Ishikawa (cell line): Measurements from ENCODE around the gene CAMTA1.

Source experiments
- CEBPB ChIP-seq: IDR thresholded peaks from 2 replicates; pipeline ENCODE4 v1.6.1; 2012
- CREB1 ChIP-seq: IDR thresholded peaks from 2 replicates; pipeline ENCODE4 v1.6.1; 2012; ENCODE audit warnings: low read depth
- EGR1 ChIP-seq: IDR thresholded peaks from 2 replicates; pipeline ENCODE4 v1.6.1; 2012
- EP300 ChIP-seq: IDR thresholded peaks from 2 replicates; pipeline ENCODE4 v1.6.1; 2012; ENCODE audit warnings: borderline replicate concordance
- FOXM1 ChIP-seq: IDR thresholded peaks from 2 replicates; pipeline ENCODE4 v1.6.1; 2012; ENCODE audit warnings: low read depth, borderline replicate concordance
- NFIC ChIP-seq: IDR thresholded peaks from 2 replicates; pipeline ENCODE4 v1.6.1; 2012
- TAF1 ChIP-seq: IDR thresholded peaks from 2 replicates; pipeline ENCODE4 v1.6.1; 2012; ENCODE audit warnings: low read depth, mild to moderate bottlenecking
- TCF12 ChIP-seq: IDR thresholded peaks from 2 replicates; pipeline ENCODE4 v1.6.1; 2012; ENCODE audit warnings: low read depth
- YY1 ChIP-seq: IDR thresholded peaks from 2 replicates; pipeline ENCODE4 v1.6.1; 2012; ENCODE audit warnings: low read depth
- ZBTB7A ChIP-seq: IDR thresholded peaks from 2 replicates; pipeline ENCODE4 v1.6.1; 2012; ENCODE audit warnings: low read depth
- TF ChIP-seq, protein P1 (sequence below): IDR thresholded peaks from 2 replicates; pipeline ENCODE4 v1.6.1; 2012
- TF ChIP-seq, protein P2 (sequence below): IDR thresholded peaks from 2 replicates; pipeline ENCODE4 v1.6.1; 2012
- TF ChIP-seq, protein P3 (sequence below): IDR thresholded peaks from 2 replicates; pipeline ENCODE4 v1.6.1; 2012; ENCODE audit warnings: low read depth, mild to moderate bottlenecking

DNA sequence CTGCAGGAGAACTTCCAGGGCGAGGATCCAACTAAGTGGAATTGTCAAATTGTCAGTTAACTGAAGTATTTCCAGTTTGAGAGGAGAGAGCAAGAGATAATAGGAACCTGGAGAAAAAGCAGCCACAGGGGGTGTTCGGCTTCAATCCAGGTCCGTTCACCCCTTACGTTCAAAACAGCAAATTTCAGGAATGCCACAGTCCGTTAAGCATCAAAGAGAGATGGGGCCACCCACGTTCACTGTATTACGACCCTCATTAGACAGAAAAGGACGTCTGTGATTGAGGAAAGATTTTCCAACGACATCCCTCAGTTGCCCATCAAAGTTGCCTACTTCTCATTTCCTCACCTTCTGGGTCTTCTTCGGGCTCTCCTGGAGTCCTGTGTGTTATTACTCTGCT lies 563.3 kb downstream of the CAMTA1 start:
- TF ChIP-seq ZBTB7A = no peak
- TF ChIP-seq TAF1 = no peak
- TF ChIP-seq, protein P1, sequence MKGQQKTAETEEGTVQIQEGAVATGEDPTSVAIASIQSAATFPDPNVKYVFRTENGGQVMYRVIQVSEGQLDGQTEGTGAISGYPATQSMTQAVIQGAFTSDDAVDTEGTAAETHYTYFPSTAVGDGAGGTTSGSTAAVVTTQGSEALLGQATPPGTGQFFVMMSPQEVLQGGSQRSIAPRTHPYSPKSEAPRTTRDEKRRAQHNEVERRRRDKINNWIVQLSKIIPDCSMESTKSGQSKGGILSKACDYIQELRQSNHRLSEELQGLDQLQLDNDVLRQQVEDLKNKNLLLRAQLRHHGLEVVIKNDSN = no peak
- no peak for TF ChIP-seq CREB1
- TF ChIP-seq FOXM1 = no peak
- TF ChIP-seq, protein P2, sequence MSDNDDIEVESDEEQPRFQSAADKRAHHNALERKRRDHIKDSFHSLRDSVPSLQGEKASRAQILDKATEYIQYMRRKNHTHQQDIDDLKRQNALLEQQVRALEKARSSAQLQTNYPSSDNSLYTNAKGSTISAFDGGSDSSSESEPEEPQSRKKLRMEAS = no peak
- no peak for TF ChIP-seq CEBPB
- TF ChIP-seq NFIC = no peak
- TF ChIP-seq EGR1 = no peak
- no peak for TF ChIP-seq EP300
- no peak for TF ChIP-seq YY1
- TF ChIP-seq TCF12 = no peak
- TF ChIP-seq, protein P3, sequence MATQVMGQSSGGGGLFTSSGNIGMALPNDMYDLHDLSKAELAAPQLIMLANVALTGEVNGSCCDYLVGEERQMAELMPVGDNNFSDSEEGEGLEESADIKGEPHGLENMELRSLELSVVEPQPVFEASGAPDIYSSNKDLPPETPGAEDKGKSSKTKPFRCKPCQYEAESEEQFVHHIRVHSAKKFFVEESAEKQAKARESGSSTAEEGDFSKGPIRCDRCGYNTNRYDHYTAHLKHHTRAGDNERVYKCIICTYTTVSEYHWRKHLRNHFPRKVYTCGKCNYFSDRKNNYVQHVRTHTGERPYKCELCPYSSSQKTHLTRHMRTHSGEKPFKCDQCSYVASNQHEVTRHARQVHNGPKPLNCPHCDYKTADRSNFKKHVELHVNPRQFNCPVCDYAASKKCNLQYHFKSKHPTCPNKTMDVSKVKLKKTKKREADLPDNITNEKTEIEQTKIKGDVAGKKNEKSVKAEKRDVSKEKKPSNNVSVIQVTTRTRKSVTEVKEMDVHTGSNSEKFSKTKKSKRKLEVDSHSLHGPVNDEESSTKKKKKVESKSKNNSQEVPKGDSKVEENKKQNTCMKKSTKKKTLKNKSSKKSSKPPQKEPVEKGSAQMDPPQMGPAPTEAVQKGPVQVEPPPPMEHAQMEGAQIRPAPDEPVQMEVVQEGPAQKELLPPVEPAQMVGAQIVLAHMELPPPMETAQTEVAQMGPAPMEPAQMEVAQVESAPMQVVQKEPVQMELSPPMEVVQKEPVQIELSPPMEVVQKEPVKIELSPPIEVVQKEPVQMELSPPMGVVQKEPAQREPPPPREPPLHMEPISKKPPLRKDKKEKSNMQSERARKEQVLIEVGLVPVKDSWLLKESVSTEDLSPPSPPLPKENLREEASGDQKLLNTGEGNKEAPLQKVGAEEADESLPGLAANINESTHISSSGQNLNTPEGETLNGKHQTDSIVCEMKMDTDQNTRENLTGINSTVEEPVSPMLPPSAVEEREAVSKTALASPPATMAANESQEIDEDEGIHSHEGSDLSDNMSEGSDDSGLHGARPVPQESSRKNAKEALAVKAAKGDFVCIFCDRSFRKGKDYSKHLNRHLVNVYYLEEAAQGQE = no peak
